Osteoblast (primary cell): Measurements from ENCODE around the gene COL24A1. TPM values are rescaled to one million over a fixed set of nuclear protein-coding genes. Genes with fewer than 3 reads are reported as not detected.

ENCODE experiments used
- DNase-seq: peaks from one replicate; pipeline ENCODE4 v3.0.0; 2011; ENCODE audit warnings: low spot score, mixed read lengths; ENCODE audit not compliant: insufficient read length; ENCODE audit errors: missing footprints
- H2AFZ ChIP-seq: 2 replicates; pipeline ENCODE4 v1.6.0; 2011; ENCODE audit warnings: mild to moderate bottlenecking, low read length
- H3K27ac ChIP-seq: 2 replicates; pipeline ENCODE4 v1.5.1; 2011; ENCODE audit warnings: mild to moderate bottlenecking, low read depth, low read length, moderate library complexity
- H3K27me3 ChIP-seq: 2 replicates; pipeline ENCODE4 v1.6.0; 2012; ENCODE audit warnings: mild to moderate bottlenecking, control low read depth, inconsistent platforms, low read length, moderate library complexity; ENCODE audit not compliant: insufficient read depth
- H3K36me3 ChIP-seq: 2 replicates; pipeline ENCODE4 v1.5.1; 2011; ENCODE audit warnings: mild to moderate bottlenecking, low read length, control low read depth, moderate library complexity; ENCODE audit not compliant: insufficient read depth
- H3K4me1 ChIP-seq: 2 replicates; pipeline ENCODE4 v1.5.1; 2011; ENCODE audit warnings: mild to moderate bottlenecking, low read length, control low read depth, moderate library complexity; ENCODE audit not compliant: insufficient read depth
- H3K4me2 ChIP-seq: 2 replicates; pipeline ENCODE4 v1.6.0; 2011; ENCODE audit warnings: mild to moderate bottlenecking, low read length; ENCODE audit not compliant: insufficient read depth
- H3K4me3 ChIP-seq: fragments of 200-600 bp; sonication (generic); 3 replicates; pipeline ENCODE4 v1.5.1; 2012; ENCODE audit warnings: mild to moderate bottlenecking, low read length, inconsistent platforms; ENCODE audit not compliant: insufficient read depth
- H3K79me2 ChIP-seq: 2 replicates; pipeline ENCODE4 v1.6.0; 2012; ENCODE audit warnings: mild to moderate bottlenecking, low read length, control low read depth, inconsistent platforms; ENCODE audit not compliant: insufficient read depth
- H3K9me3 ChIP-seq: 2 replicates; pipeline ENCODE4 v1.5.1; 2011; ENCODE audit warnings: low read depth, low read length, control low read depth
- H4K20me1 ChIP-seq: 2 replicates; pipeline ENCODE4 v1.6.0; 2012; ENCODE audit warnings: mild to moderate bottlenecking, low read length, control low read depth; ENCODE audit not compliant: insufficient read depth
- CTCF ChIP-seq: IDR thresholded peaks from 2 replicates; pipeline ENCODE4 v1.5.1; 2011; ENCODE audit warnings: mild to moderate bottlenecking, low read depth, low read length, moderate library complexity; ENCODE audit errors: extremely low read depth
- total RNA-seq: library from RNA; depleted of rRNA; stranded (reverse); fragments of >200 nt; gene quantifications from 2 replicates; pipeline ENCODE4 v1.2.3, GENCODE V29; 2012

COL24A1 gene
- total RNA-seq, 1 donor, result 1.1 TPM

DNA sequence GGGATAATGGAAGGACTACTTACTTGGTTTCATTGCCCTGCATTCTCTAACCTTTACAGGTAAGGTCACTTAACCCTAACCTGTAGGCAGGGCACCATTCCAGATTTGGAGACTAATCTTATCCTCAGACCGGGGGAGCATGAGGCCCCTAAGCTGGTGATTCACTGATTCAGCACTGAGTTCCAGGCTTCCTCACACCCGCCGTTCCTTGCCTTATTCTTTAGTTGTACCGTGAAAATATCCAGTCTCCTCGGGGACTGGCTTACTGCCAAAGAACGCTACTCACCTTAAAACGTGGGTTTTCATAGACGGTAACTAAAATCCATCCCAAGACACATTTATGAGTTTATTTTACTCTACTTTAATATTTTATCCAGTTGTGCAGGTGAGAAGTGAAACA, 44.3 kb upstream of the COL24A1 start:
- Histone ChIP-seq H3K27ac (no peak overlapping the region), H2AFZ (no peak overlapping the region), H3K9me3 (no peaks in the 10 kb centered on the region), H4K20me1 (no peaks in the 10 kb centered on the region), H3K79me2 (no peaks in the 10 kb centered on the region), H3K36me3 (no peaks in the 10 kb centered on the region), H3K4me3 (no peak overlapping the region), H3K4me1 (peaks cover 13% of the 10 kb centered on the region), H3K4me2 (peak overlapping the region; percentile 60), H3K27me3 (no peaks in the 10 kb centered on the region)
- TF ChIP-seq CTCF, result no peak
- DNase-seq, result no peak

GRCh38 chr1:86197206-86197855, 40.8 kb upstream of the COL24A1 start:
- no peak for DNase-seq
- no peaks in the 10 kb centered on the region for H3K27me3 ChIP-seq
- H3K4me1 ChIP-seq, result peaks cover 9% of the 10 kb centered on the region
- no peak for TF ChIP-seq CTCF
- no peak overlapping the region for H2AFZ ChIP-seq
- no peak overlapping the region for H3K4me2 ChIP-seq
- H3K36me3 ChIP-seq, result no peaks in the 10 kb centered on the region
- H3K79me2 ChIP-seq, result no peaks in the 10 kb centered on the region
- H4K20me1 ChIP-seq, result no peaks in the 10 kb centered on the region
- no peak overlapping the region for H3K27ac ChIP-seq
- H3K9me3 ChIP-seq, result no peaks in the 10 kb centered on the region
- no peak overlapping the region for H3K4me3 ChIP-seq

DNA sequence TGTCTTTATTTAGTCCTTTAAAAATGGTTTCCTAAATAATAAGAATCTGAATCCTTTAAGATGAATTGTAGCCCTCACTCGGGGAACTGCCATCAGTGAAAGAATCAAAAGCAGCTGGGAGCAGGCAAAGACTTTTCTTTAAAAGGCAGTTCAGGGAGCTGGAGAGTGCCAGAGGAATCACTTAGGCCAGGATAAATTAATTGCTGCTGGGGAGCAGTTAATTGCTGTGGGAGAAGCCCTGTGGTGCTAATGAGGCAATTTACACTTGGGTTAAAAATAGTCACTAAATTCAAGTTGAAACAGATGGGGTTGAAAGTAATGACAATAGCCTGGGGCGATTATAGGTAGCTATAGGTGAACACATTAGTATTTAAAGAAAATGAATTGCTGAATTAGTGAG, 38.7 kb upstream of the COL24A1 start:
- DNase-seq, result no peak
- Histone ChIP-seq H3K4me3 (no peak overlapping the region), H3K4me1 (no peaks in the 10 kb centered on the region), H3K4me2 (no peak overlapping the region), H3K27me3 (peaks cover 3% of the 10 kb centered on the region), H3K79me2 (no peaks in the 10 kb centered on the region), H2AFZ (no peak overlapping the region), H3K9me3 (no peaks in the 10 kb centered on the region), H4K20me1 (no peaks in the 10 kb centered on the region), H3K36me3 (no peaks in the 10 kb centered on the region), H3K27ac (no peak overlapping the region)
- TF ChIP-seq CTCF, result no peak

GRCh38 chr1:86194491-86195034, 38.0 kb upstream of the COL24A1 start:
- Histone ChIP-seq H3K4me1 (no peaks in the 10 kb centered on the region), H3K9me3 (no peaks in the 10 kb centered on the region), H3K36me3 (no peaks in the 10 kb centered on the region), H2AFZ (no peak overlapping the region), H3K4me2 (no peak overlapping the region), H4K20me1 (no peaks in the 10 kb centered on the region), H3K79me2 (no peaks in the 10 kb centered on the region), H3K27me3 (peaks cover 3% of the 10 kb centered on the region), H3K4me3 (no peak overlapping the region), H3K27ac (no peak overlapping the region)
- no peak for DNase-seq
- TF ChIP-seq CTCF, result no peak
